MM.1S (cell line): ENCODE data around the gene OSBP.

Experiments
- EZH2 ChIP-seq: fragments of 300-600 bp; sonication (generic); optimal IDR thresholded peaks from 2 replicates; pipeline ENCODE3; 2017; ENCODE audit warnings: low read depth, mild to moderate bottlenecking, antibody characterized with exemption, low read length, mixed read lengths
- TF ChIP-seq, protein P1 (sequence below): fragments of 300-600 bp; sonication (generic); IDR thresholded peaks from 2 replicates; pipeline ENCODE4 v1.5.1; 2016; ENCODE audit warnings: antibody characterized with exemption, low read length, mixed read lengths

DNA sequence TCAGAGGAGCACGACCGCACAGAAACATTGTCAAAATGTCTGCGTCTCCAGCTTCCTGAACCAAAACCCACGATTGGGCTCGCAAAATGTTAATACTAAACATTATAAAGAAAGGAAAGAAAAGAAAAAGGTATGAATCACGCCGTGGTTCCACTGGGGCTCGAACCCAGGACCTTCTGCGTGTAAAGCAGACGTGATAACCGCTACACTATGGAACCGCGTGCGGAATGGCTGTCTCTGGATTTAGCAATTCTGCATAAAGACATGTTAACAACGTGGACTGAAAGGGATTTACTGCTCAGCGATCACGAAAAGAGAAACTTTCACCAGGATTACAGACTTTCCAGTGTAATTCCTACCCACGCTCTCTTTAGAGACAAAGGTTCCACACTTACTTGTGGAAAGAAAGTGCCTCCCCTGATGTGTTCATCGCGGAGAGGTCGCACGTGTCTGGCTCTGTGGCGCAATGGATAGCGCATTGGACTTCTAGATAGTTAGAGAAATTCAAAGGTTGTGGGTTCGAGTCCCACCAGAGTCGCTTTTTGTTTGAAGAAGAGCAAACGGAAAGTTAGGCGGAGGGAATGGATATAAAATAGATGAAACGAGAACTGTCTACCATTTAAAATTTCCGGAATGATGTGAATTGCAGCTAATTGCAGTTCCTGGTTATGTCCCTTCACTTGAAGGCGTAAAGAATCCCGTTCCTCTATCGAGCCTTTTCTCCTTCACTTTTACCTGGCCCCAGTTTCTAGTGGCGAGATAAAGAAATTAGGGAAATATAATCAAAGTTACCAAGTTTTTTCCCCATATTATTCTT is 64.5 kb downstream of the OSBP start:
- TF ChIP-seq, protein P1, sequence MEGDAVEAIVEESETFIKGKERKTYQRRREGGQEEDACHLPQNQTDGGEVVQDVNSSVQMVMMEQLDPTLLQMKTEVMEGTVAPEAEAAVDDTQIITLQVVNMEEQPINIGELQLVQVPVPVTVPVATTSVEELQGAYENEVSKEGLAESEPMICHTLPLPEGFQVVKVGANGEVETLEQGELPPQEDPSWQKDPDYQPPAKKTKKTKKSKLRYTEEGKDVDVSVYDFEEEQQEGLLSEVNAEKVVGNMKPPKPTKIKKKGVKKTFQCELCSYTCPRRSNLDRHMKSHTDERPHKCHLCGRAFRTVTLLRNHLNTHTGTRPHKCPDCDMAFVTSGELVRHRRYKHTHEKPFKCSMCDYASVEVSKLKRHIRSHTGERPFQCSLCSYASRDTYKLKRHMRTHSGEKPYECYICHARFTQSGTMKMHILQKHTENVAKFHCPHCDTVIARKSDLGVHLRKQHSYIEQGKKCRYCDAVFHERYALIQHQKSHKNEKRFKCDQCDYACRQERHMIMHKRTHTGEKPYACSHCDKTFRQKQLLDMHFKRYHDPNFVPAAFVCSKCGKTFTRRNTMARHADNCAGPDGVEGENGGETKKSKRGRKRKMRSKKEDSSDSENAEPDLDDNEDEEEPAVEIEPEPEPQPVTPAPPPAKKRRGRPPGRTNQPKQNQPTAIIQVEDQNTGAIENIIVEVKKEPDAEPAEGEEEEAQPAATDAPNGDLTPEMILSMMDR: no peak
- TF ChIP-seq EZH2: no peak
